CD4-positive, alpha-beta T cell (primary cell): ENCODE data around the gene CTDSPL2. TPM values are rescaled to one million over a fixed set of nuclear protein-coding genes. Genes with fewer than 3 reads are reported as not detected.

Source experiments
- ATAC-seq: fragments of 200-7000 bp; cut with Tn5 transposase; one replicate; pipeline ENCODE4 v1.10.0; 2022; ENCODE audit warnings: mild to moderate bottlenecking; ENCODE audit not compliant: poor library complexity
- CTCF ChIA-PET: fragments of 350-600 bp; sonication (Branson Sonifier 250); formaldehyde crosslinking; loops from one replicate; lab custom pipeline; 2021; ENCODE audit warnings: antibody characterized with exemption, inconsistent platforms; lab: Charles Lee
- POLR2A ChIA-PET: fragments of 350-600 bp; sonication (Branson Sonifier 250); formaldehyde crosslinking; loops from one replicate; lab custom pipeline; 2021; ENCODE audit warnings: antibody characterized with exemption, inconsistent platforms; lab: Charles Lee
- DNase-seq, 14 experiments: peaks; one replicate each; pipeline ENCODE4 v3.0.0-alpha.2; 2013 to 2020; ENCODE audit warnings: mixed read lengths in 2 of 14
- H3K27ac ChIP-seq, 2 donors: one replicate each; pipeline versions ENCODE4 v1.5.1 to v1.7.0; 2013; ENCODE audit warnings: low read length in 2 of 2, low read depth in 1 of 2, mild to moderate bottlenecking in 1 of 2
- H3K27me3 ChIP-seq, 2 experiments: 1 replicate in 1 of 2; 2 replicates in 1 of 2; pipeline versions ENCODE4 v1.6.1 to v1.7.0; 2013; ENCODE audit warnings: low read length in 2 of 2, control low read depth in 1 of 2, mild to moderate bottlenecking in 1 of 2, moderate library complexity in 1 of 2; ENCODE audit not compliant: insufficient read depth in 2 of 2, control insufficient read depth in 1 of 2
- H3K36me3 ChIP-seq: one replicate; pipeline ENCODE4 v1.6.1; 2013; ENCODE audit warnings: low read length, control low read depth; ENCODE audit not compliant: insufficient read depth
- H3K4me1 ChIP-seq: one replicate; pipeline ENCODE4 v1.6.1; 2013; ENCODE audit warnings: low read length, control low read depth; ENCODE audit not compliant: insufficient read depth
- H3K4me3 ChIP-seq: one replicate; pipeline ENCODE4 v1.5.1; 2013; ENCODE audit warnings: mild to moderate bottlenecking, low read length, moderate library complexity
- H3K9me3 ChIP-seq, 2 experiments: 1 replicate in 1 of 2; 2 replicates in 1 of 2; pipeline versions ENCODE4 v1.6.1 to v1.7.0; 2013; ENCODE audit warnings: low read length in 2 of 2, mild to moderate bottlenecking in 2 of 2, control low read depth in 1 of 2, moderate library complexity in 1 of 2; ENCODE audit not compliant: control insufficient read depth in 1 of 2, insufficient read depth in 1 of 2
- H3K27ac Mint-ChIP-seq: one replicate; pipeline ENCODE4 v1.8.0; 2020; ENCODE audit warnings: mixed read lengths
- H3K27me3 Mint-ChIP-seq: one replicate; pipeline ENCODE4 v1.8.0; 2021; ENCODE audit warnings: mixed read lengths
- H3K36me3 Mint-ChIP-seq: one replicate; pipeline ENCODE4 v1.8.0; 2021; ENCODE audit warnings: low read depth, mixed read lengths
- H3K4me1 Mint-ChIP-seq: one replicate; pipeline ENCODE4 v1.8.0; 2021; ENCODE audit warnings: low read depth, mixed read lengths
- H3K4me3 Mint-ChIP-seq: one replicate; pipeline ENCODE4 v1.8.0; 2020; ENCODE audit warnings: mild to moderate bottlenecking, mixed read lengths
- H3K9me3 Mint-ChIP-seq: one replicate; pipeline ENCODE4 v1.8.0; 2020; ENCODE audit warnings: mixed read lengths
- CTCF ChIP-seq: fragments of 200-600 bp; IDR thresholded peaks from one replicate; pipeline ENCODE4 v1.8.0; 2022; ENCODE audit warnings: antibody characterized with exemption, mild to moderate bottlenecking
- intact Hi-C, 2 experiments: fragments of 100-400 bp; cut with DNase I in 1 of 2; cut with micrococcal nuclease in 1 of 2; formaldehyde crosslinking; loops; one replicate each; pipeline versions ENCODE4 v1.15.1 to v1.9.0; 2023 to 2025; cut with DNase I, micrococcal nuclease
- total RNA-seq, 174 experiments: library from RNA in 2 of 174; stranded (reverse) in 2 of 174; gene quantifications; one replicate each; pipeline ENCODE4 v1.2.3 and lab custom pipeline; 2021 to 2026

Gene CTDSPL2
- total RNA-seq, 2 experiments from 2014 or later, result 106 to 113 TPM

- no peaks in the 10 kb centered on the region for H3K27me3 ChIP-seq
- peaks cover 7% of the 10 kb centered on the region for H3K4me1 ChIP-seq
- no peak for TF ChIP-seq CTCF
- ATAC-seq (no peak), DNase-seq (no peak)
- ChIA-PET POLR2A (no interaction called here), CTCF (no interaction called here)
- no peak overlapping the region for H3K4me3 ChIP-seq
- H3K27me3 Mint-ChIP-seq, result no peaks in the 10 kb centered on the region
- H3K4me3 Mint-ChIP-seq, result no peak overlapping the region
- no peaks in the 10 kb centered on the region for H3K9me3 ChIP-seq
- peaks cover 52% of the 10 kb centered on the region for H3K4me1 Mint-ChIP-seq
- H3K9me3 Mint-ChIP-seq, result no peaks in the 10 kb centered on the region
- no peak overlapping the region for H3K27ac ChIP-seq
- H3K36me3 ChIP-seq, result peaks cover 30% of the 10 kb centered on the region
- intact Hi-C loops, result no loop called here
- H3K27ac Mint-ChIP-seq, result no peak overlapping the region
- peaks cover 67% of the 10 kb centered on the region for H3K36me3 Mint-ChIP-seq
These were observed 31.0 kb downstream of the CTDSPL2 start for GRCh38 chr15:44458429-44458828.

GRCh38 chr15:44468709-44469385 is 41.4 kb downstream of the CTDSPL2 start:
- H3K27me3 Mint-ChIP-seq, result no peaks in the 10 kb centered on the region
- peak in 2 of 14 experiments; percentile 13 to 18 for DNase-seq
- ATAC-seq, result no peak
- H3K4me1 ChIP-seq, result no peaks in the 10 kb centered on the region
- intact Hi-C loops, result loop anchor here in 1 of 2 experiments (5.0 kb wide), 1 partner anchor 42 kb away; the partner anchor contains the start of gene CTDSPL2
- H3K4me1 Mint-ChIP-seq, result peaks cover 30% of the 10 kb centered on the region
- ChIA-PET POLR2A (no interaction called here), CTCF (no interaction called here)
- no peak overlapping the region for H3K27ac Mint-ChIP-seq
- peaks cover 15% of the 10 kb centered on the region for H3K36me3 ChIP-seq
- H3K9me3 ChIP-seq, result no peaks in the 10 kb centered on the region
- H3K36me3 Mint-ChIP-seq, result peaks cover 65% of the 10 kb centered on the region
- H3K4me3 ChIP-seq, result no peak overlapping the region
- TF ChIP-seq CTCF, result no peak
- no peak overlapping the region for H3K4me3 Mint-ChIP-seq
- no peaks in the 10 kb centered on the region for H3K27me3 ChIP-seq
- H3K9me3 Mint-ChIP-seq, result peaks cover 2% of the 10 kb centered on the region
- no peak overlapping the region for H3K27ac ChIP-seq

- Histone ChIP-seq H3K4me1 (no peaks in the 10 kb centered on the region), H3K9me3 (no peaks in the 10 kb centered on the region), H3K27ac (no peak overlapping the region), H3K36me3 (peaks cover 12% of the 10 kb centered on the region), H3K27me3 (no peaks in the 10 kb centered on the region), H3K4me3 (no peak overlapping the region)
- peaks cover 25% of the 10 kb centered on the region for H3K4me1 Mint-ChIP-seq
- intact Hi-C loops, result no loop called here
- H3K4me3 Mint-ChIP-seq, result no peak overlapping the region
- H3K27me3 Mint-ChIP-seq, result no peaks in the 10 kb centered on the region
- peaks cover 2% of the 10 kb centered on the region for H3K9me3 Mint-ChIP-seq
- CTCF ChIA-PET, result interaction anchor here (1.5 kb wide), 1 partner anchor 9 kb away, joined by 5 read pairs; no protein-coding TSS in a partner anchor
- no peak for DNase-seq
- peaks cover 60% of the 10 kb centered on the region for H3K36me3 Mint-ChIP-seq
- TF ChIP-seq CTCF, result no peak
- ATAC-seq, result no peak
- no peak overlapping the region for H3K27ac Mint-ChIP-seq
- POLR2A ChIA-PET, result no interaction called here
These were observed 44.5 kb downstream of the CTDSPL2 start for GRCh38 chr15:44471885-44472455.
